Mesenchymal stem cell (in vitro differentiated cells and primary cell): Measurements from ENCODE around the gene ANO7.

ENCODE experiments used
- DNase-seq: peaks from one replicate; pipeline ENCODE4 v3.0.0-alpha.2; 2013
- H2AFZ ChIP-seq: one replicate; pipeline ENCODE4 v1.6.1; 2013; ENCODE audit warnings: low read depth, mild to moderate bottlenecking, control low read depth, inconsistent platforms, low read length, moderate library complexity
- H2AK5ac ChIP-seq: 2 replicates; pipeline ENCODE4 v1.6.1; 2013; ENCODE audit warnings: low read length, moderate library complexity, mild to moderate bottlenecking, inconsistent platforms; ENCODE audit not compliant: severe bottlenecking
- H2BK120ac ChIP-seq: one replicate; pipeline ENCODE4 v1.6.1; 2013; ENCODE audit warnings: low read depth, mild to moderate bottlenecking, inconsistent platforms, low read length, moderate library complexity
- H2BK12ac ChIP-seq, 2 experiments: one replicate each; pipeline ENCODE4 v1.6.1; 2013; ENCODE audit warnings: inconsistent platforms in 2 of 2, low read length in 2 of 2, mild to moderate bottlenecking in 2 of 2, moderate library complexity in 2 of 2, control low read depth in 1 of 2
- H2BK15ac ChIP-seq: one replicate; pipeline ENCODE4 v1.6.1; 2013; ENCODE audit warnings: mild to moderate bottlenecking, low read depth, inconsistent platforms; ENCODE audit not compliant: poor library complexity, severe bottlenecking
- H2BK5ac ChIP-seq: 2 replicates; pipeline ENCODE4 v1.6.1; 2013; ENCODE audit warnings: low read depth, mild to moderate bottlenecking, low read length, control low read depth, inconsistent platforms; ENCODE audit not compliant: poor library complexity, severe bottlenecking
- H3K14ac ChIP-seq, 2 experiments: one replicate each; pipeline ENCODE4 v1.6.1; 2013; ENCODE audit warnings: inconsistent platforms in 2 of 2, low read length in 2 of 2, control low read depth in 1 of 2, mild to moderate bottlenecking in 1 of 2, moderate library complexity in 1 of 2
- H3K18ac ChIP-seq, 2 experiments: one replicate each; pipeline ENCODE4 v1.6.1; 2013; ENCODE audit warnings: inconsistent platforms in 2 of 2, low read length in 2 of 2, control low read depth in 1 of 2, low read depth in 1 of 2, mild to moderate bottlenecking in 1 of 2
- H3K23ac ChIP-seq, 2 experiments: one replicate each; pipeline ENCODE4 v1.6.1; 2013; ENCODE audit warnings: inconsistent platforms in 2 of 2, low read length in 2 of 2, mild to moderate bottlenecking in 2 of 2, moderate library complexity in 2 of 2, control low read depth in 1 of 2
- H3K27ac ChIP-seq: 2 replicates; pipeline ENCODE4 v1.5.1; 2013; ENCODE audit warnings: mild to moderate bottlenecking, moderate library complexity, low read length, control low read depth, inconsistent platforms; ENCODE audit not compliant: poor library complexity, severe bottlenecking
- H3K27me3 ChIP-seq, 2 experiments: 2 replicates each; pipeline versions ENCODE4 v1.6.1 to v1.7.0; 2013; ENCODE audit warnings: low read length in 2 of 2, mild to moderate bottlenecking in 2 of 2, moderate library complexity in 2 of 2, control low read depth in 1 of 2, inconsistent platforms in 1 of 2; ENCODE audit not compliant: control insufficient read depth in 1 of 2, insufficient read depth in 1 of 2
- H3K36me3 ChIP-seq, 2 experiments: 2 replicates each; pipeline versions ENCODE4 v1.6.1 to v1.7.0; 2013; ENCODE audit warnings: low read length in 2 of 2, control low read depth in 1 of 2, inconsistent platforms in 1 of 2, low read depth in 1 of 2, mild to moderate bottlenecking in 1 of 2; ENCODE audit not compliant: insufficient read depth in 2 of 2, control insufficient read depth in 1 of 2
- H3K4ac ChIP-seq, 2 experiments: one replicate each; pipeline ENCODE4 v1.6.1; 2013; ENCODE audit warnings: inconsistent platforms in 2 of 2, low read length in 2 of 2, mild to moderate bottlenecking in 2 of 2, moderate library complexity in 2 of 2, control low read depth in 1 of 2, low read depth in 1 of 2
- H3K4me1 ChIP-seq: 2 replicates; pipeline ENCODE4 v1.6.1; 2013; ENCODE audit warnings: low read depth, low read length, control low read depth; ENCODE audit not compliant: control insufficient read depth, insufficient read depth
- H3K4me2 ChIP-seq: 2 replicates; pipeline ENCODE4 v1.6.1; 2013; ENCODE audit warnings: low read length, mild to moderate bottlenecking, inconsistent platforms; ENCODE audit not compliant: poor library complexity, severe bottlenecking
- H3K4me3 ChIP-seq, 2 experiments: 2 replicates each; pipeline versions ENCODE4 v1.5.1 to v1.7.0; 2013; ENCODE audit warnings: low read length in 2 of 2, mild to moderate bottlenecking in 2 of 2, control low read depth in 1 of 2, low read depth in 1 of 2; ENCODE audit not compliant: insufficient read depth in 1 of 2
- H3K79me1 ChIP-seq: replicated peaks from 2 replicates; pipeline ENCODE4 v1.6.1; 2013; ENCODE audit warnings: mild to moderate bottlenecking, control low read depth, low read length, inconsistent platforms; ENCODE audit not compliant: poor library complexity, severe bottlenecking
- H3K9ac ChIP-seq: 2 replicates; pipeline ENCODE4 v1.7.0; 2013; ENCODE audit warnings: mild to moderate bottlenecking, low read length, moderate library complexity
- H3K9me3 ChIP-seq: 2 replicates; pipeline ENCODE4 v1.7.0; 2013; ENCODE audit warnings: mild to moderate bottlenecking, low read length; ENCODE audit not compliant: control insufficient read depth
- H4K8ac ChIP-seq: one replicate; pipeline ENCODE4 v1.6.1; 2013; ENCODE audit warnings: inconsistent platforms, mild to moderate bottlenecking, low read length, moderate library complexity
- H4K91ac ChIP-seq: one replicate; pipeline ENCODE4 v1.6.1; 2013; ENCODE audit warnings: mild to moderate bottlenecking, low read length, inconsistent platforms
- WGBS: methylation state at CpG from one replicate; pipeline ENCODE4 v1.1.7; 2013; ENCODE audit warnings: mixed read lengths; 5-methylcytosine and 5-hydroxymethylcytosine counted together

ANO7 gene

GRCh38 chr2:241241669-241242068, 53.2 kb downstream of the ANO7 start:
- 99% methylated on average over 4 of the region's 4 CpGs for WGBS
- H3K23ac ChIP-seq, result no peak overlapping the region
- H2BK15ac ChIP-seq, result no peak overlapping the region
- peaks cover 35% of the 10 kb centered on the region for H3K79me1 ChIP-seq
- H3K4me3 ChIP-seq, result no peak overlapping the region
- peaks cover 3% of the 10 kb centered on the region for H3K4me1 ChIP-seq
- H2BK5ac ChIP-seq, result no peak overlapping the region
- H2BK120ac ChIP-seq, result no peak overlapping the region
- H2AK5ac ChIP-seq, result no peak overlapping the region
- no peak overlapping the region for H4K8ac ChIP-seq
- peaks cover 69 to 98% of the 10 kb centered on the region in 2 experiments for H3K36me3 ChIP-seq
- H3K27me3 ChIP-seq, result no peaks in the 10 kb centered on the region
- H4K91ac ChIP-seq, result no peak overlapping the region
- no peaks in the 10 kb centered on the region for H3K9me3 ChIP-seq
- H3K27ac ChIP-seq, result no peak overlapping the region
- peak; percentile 48 for DNase-seq
- no peak overlapping the region for H2BK12ac ChIP-seq
- H3K18ac ChIP-seq, result no peak overlapping the region
- H2AFZ ChIP-seq, result no peak overlapping the region
- no peak overlapping the region for H3K14ac ChIP-seq
- no peak overlapping the region for H3K4ac ChIP-seq
- H3K9ac ChIP-seq, result no peak overlapping the region
- no peak overlapping the region for H3K4me2 ChIP-seq

DNA sequence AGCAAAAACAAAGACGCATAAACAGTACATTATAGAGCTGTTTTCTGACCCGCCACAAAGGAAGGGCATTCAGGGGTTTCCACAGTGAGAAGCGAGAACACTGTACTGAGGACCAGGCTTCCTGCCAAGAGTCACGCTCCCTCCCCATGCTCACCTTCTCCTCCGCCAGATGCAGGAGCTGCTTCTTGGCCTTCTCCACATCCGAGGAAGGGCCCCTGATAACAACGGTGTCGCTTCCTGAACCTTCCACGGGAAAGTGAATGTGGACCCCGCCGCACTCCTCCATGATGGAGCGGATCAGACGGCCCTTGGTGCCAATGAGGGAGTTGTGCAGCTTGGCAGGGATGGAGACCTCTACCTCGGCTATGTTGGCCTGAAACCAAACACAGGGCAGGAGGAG, 53.8 kb downstream of the ANO7 start:
- H3K14ac ChIP-seq, result no peak overlapping the region
- H3K9ac ChIP-seq, result no peak overlapping the region
- no peaks in the 10 kb centered on the region for H3K27me3 ChIP-seq
- H2AK5ac ChIP-seq, result no peak overlapping the region
- no peak overlapping the region for H3K4me3 ChIP-seq
- H3K36me3 ChIP-seq, result peaks cover 67 to 98% of the 10 kb centered on the region in 2 experiments
- peaks cover 3% of the 10 kb centered on the region for H3K4me1 ChIP-seq
- H2BK120ac ChIP-seq, result no peak overlapping the region
- no peak overlapping the region for H3K23ac ChIP-seq
- no peak overlapping the region for H3K4ac ChIP-seq
- no peak overlapping the region for H3K4me2 ChIP-seq
- no peak overlapping the region for H4K91ac ChIP-seq
- H4K8ac ChIP-seq, result no peak overlapping the region
- no peak overlapping the region for H2BK15ac ChIP-seq
- 97% methylated on average over 14 of the region's 14 CpGs for WGBS
- H3K79me1 ChIP-seq, result peaks cover 33% of the 10 kb centered on the region
- no peak overlapping the region for H2BK12ac ChIP-seq
- no peaks in the 10 kb centered on the region for H3K9me3 ChIP-seq
- H2BK5ac ChIP-seq, result no peak overlapping the region
- no peak overlapping the region for H2AFZ ChIP-seq
- H3K27ac ChIP-seq, result no peak overlapping the region
- DNase-seq, result no peak
- H3K18ac ChIP-seq, result no peak overlapping the region

DNA sequence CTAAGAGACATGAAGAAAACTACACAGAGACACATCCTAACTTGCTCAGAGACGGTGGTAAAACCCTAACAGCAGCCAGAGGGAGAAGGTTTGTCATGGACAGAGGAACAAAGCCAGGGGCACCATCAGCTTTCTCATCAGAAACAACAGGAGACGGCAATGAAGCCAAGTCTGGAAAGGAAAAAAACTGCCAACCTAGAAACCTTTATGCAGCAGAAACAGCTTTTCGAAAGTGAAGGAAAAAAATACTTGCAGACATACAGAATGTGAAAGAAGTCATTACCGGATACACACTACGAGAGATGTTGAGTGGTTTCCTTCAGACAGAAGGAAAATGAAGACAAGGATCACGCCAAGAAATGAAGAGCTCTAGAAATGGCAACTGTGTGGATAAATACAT, 55.9 kb downstream of the ANO7 start:
- Histone ChIP-seq H2BK12ac (no peak overlapping the region), H4K91ac (no peak overlapping the region), H3K4me1 (peaks cover 2% of the 10 kb centered on the region), H2BK120ac (no peak overlapping the region), H3K9ac (no peak overlapping the region), H2BK15ac (no peak overlapping the region), H3K9me3 (no peaks in the 10 kb centered on the region), H2BK5ac (no peak overlapping the region), H3K18ac (no peak overlapping the region), H3K4me3 (no peak overlapping the region), H4K8ac (no peak overlapping the region), H3K4ac (no peak overlapping the region), H3K36me3 (peaks cover 68 to 98% of the 10 kb centered on the region in 2 experiments), H3K23ac (no peak overlapping the region), H3K4me2 (no peak overlapping the region), H3K79me1 (peaks cover 33% of the 10 kb centered on the region), H2AFZ (no peak overlapping the region), H3K27ac (no peak overlapping the region), H3K14ac (no peak overlapping the region), H2AK5ac (no peak overlapping the region), H3K27me3 (no peaks in the 10 kb centered on the region)
- WGBS, result 100% methylated on average over 5 of the region's 6 CpGs
- DNase-seq, result no peak

DNA sequence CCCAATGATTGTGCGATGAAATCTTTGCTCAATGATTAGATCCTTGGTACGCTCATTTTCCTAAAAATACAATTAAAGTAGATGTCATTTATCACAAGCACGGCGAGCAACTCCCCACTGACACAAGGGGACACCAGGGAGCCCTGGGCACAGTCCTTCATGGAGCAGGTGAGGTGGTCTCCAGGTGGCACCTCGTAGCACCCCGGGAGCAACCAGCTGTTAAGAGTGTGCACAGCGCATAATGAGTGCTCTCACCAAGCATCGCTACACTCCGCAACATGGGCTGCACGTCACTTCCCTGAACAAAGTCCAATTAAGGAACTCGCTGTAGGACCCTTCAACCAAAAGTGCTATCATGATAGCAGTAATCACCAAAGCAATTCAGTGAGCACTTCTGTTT, 59.8 kb downstream of the ANO7 start:
- H2BK120ac ChIP-seq, result no peak overlapping the region
- H3K27me3 ChIP-seq, result no peaks in the 10 kb centered on the region
- no peak overlapping the region for H3K27ac ChIP-seq
- no peak overlapping the region for H4K91ac ChIP-seq
- H3K4me2 ChIP-seq, result no peak overlapping the region
- H3K4ac ChIP-seq, result no peak overlapping the region
- no peak overlapping the region for H4K8ac ChIP-seq
- H3K18ac ChIP-seq, result no peak overlapping the region
- H2BK12ac ChIP-seq, result no peak overlapping the region
- H3K36me3 ChIP-seq, result peaks cover 81 to 99% of the 10 kb centered on the region in 2 experiments
- no peak overlapping the region for H3K23ac ChIP-seq
- no peak overlapping the region for H2BK5ac ChIP-seq
- H3K79me1 ChIP-seq, result peaks cover 42% of the 10 kb centered on the region
- no peaks in the 10 kb centered on the region for H3K9me3 ChIP-seq
- DNase-seq, result no peak
- H3K9ac ChIP-seq, result no peak overlapping the region
- H3K14ac ChIP-seq, result no peak overlapping the region
- H3K4me3 ChIP-seq, result no peak overlapping the region
- H2BK15ac ChIP-seq, result no peak overlapping the region
- WGBS, result 97% methylated on average over 11 of the region's 11 CpGs
- no peak overlapping the region for H2AFZ ChIP-seq
- H2AK5ac ChIP-seq, result no peak overlapping the region
- H3K4me1 ChIP-seq, result no peaks in the 10 kb centered on the region
